Vagina (tissue), 2 donors: ENCODE measurements around the gene MASP2.

Experiments used
- CTCF ChIP-seq, 3 experiments: fragments of 450-650 bp in 2 of 3; fragments of 200-600 bp in 1 of 3; sonication (generic) in 1 of 3; IDR thresholded peaks; one replicate each; pipeline ENCODE4 v1.5.1; 2017 to 2019; ENCODE audit warnings: antibody characterized with exemption in 3 of 3, mild to moderate bottlenecking in 2 of 3, moderate library complexity in 2 of 3
- POLR2A ChIP-seq, 2 donors: fragments of 450-650 bp; IDR thresholded peaks; one replicate each; pipeline ENCODE4 v1.6.1; 2017; ENCODE audit warnings: antibody characterized with exemption in 2 of 2, mild to moderate bottlenecking in 2 of 2, moderate library complexity in 2 of 2

- TF ChIP-seq CTCF (IDR thresholded peaks at IDR 0.05) = no peak
- no peak for TF ChIP-seq POLR2A (IDR thresholded peaks at IDR 0.05)
Measured at GRCh38 chr1:11039351-11040104, 7.5 kb downstream of the MASP2 start.
